GM12878 (cell line): ENCODE measurements around the gene YEATS2. TPM values are rescaled to one million over a fixed set of nuclear protein-coding genes. Genes with fewer than 3 reads are reported as not detected.

Experiments
- ASH2L ChIP-seq: fragments of 300-600, 200-600 bp; sonication (generic); IDR thresholded peaks from 2 replicates; pipeline ENCODE4 v1.6.1; 2017; ENCODE audit warnings: low read depth, mild to moderate bottlenecking, borderline replicate concordance
- CBX3 ChIP-seq: fragments of 200-600 bp; sonication (generic); IDR thresholded peaks from 2 replicates; pipeline ENCODE4 v1.6.1; 2016; ENCODE audit warnings: low read depth, borderline replicate concordance
- EED ChIP-seq: sonication (generic); IDR thresholded peaks from 2 replicates; pipeline ENCODE4 v1.6.1; 2016; ENCODE audit warnings: antibody characterized with exemption, low read depth
- ETV6 ChIP-seq, 2 experiments: fragments of 450-650 bp in 1 of 2; IDR thresholded peaks in 1 of 2; conservative IDR thresholded peaks in 1 of 2; 2 replicates each; pipeline ENCODE4 v1.6.1; 2014; ENCODE audit warnings: antibody characterized with exemption in 1 of 2, borderline replicate concordance in 1 of 2, low read depth in 1 of 2, mild to moderate bottlenecking in 1 of 2, moderate library complexity in 1 of 2
- GATAD2B ChIP-seq: fragments of 450-650 bp; conservative IDR thresholded peaks from 2 replicates; pipeline ENCODE4 v1.6.1; 2017; ENCODE audit warnings: low read depth, mild to moderate bottlenecking, moderate library complexity
- HDGF ChIP-seq: fragments of 450-650 bp; IDR thresholded peaks from 2 replicates; pipeline ENCODE4 v1.6.1; 2016; ENCODE audit warnings: antibody characterized with exemption
- IKZF2 ChIP-seq, 2 experiments: fragments of 450-650 bp; IDR thresholded peaks; 2 replicates each; pipeline ENCODE4 v1.6.1; 2017; ENCODE audit warnings: mild to moderate bottlenecking in 2 of 2, moderate library complexity in 2 of 2
- RBBP5 ChIP-seq: fragments of 200-600 bp; sonication (generic); conservative IDR thresholded peaks from 2 replicates; pipeline ENCODE4 v1.6.1; 2016
- RUNX3 ChIP-seq: IDR thresholded peaks from 2 replicates; pipeline ENCODE4 v1.6.1; 2012; ENCODE audit warnings: low read length, inconsistent platforms
- SIN3A ChIP-seq: IDR thresholded peaks from 2 replicates; pipeline ENCODE4 v1.6.1; 2012; ENCODE audit warnings: low read depth, low read length, improper control_type of control experiment
- SP1 ChIP-seq: IDR thresholded peaks from one replicate; pipeline ENCODE4 v1.6.1; 2011; ENCODE audit warnings: low read depth, low read length
- WRNIP1 ChIP-seq: IDR thresholded peaks from 2 replicates; pipeline ENCODE4 v1.6.1; 2011; ENCODE audit warnings: low read depth, low read length, improper control_type of control experiment, borderline replicate concordance
- polyA plus RNA-seq, 11 experiments: library from polyadenylated mRNA; depleted of rRNA in 4 of 11; unstranded in 6 of 11; stranded (reverse) in 5 of 11; fragments of >200 nt; fragmentation: Nextera tagmentation in 4 of 11; fragmentation: Illumina TruSeq in 1 of 11; extraction: Ambion mirVana in 4 of 11; extraction: Trizol in 1 of 11; gene quantifications; 1 replicate in 1 of 11; 2 replicates in 10 of 11; pipeline versions ENCODE4 v1.2.1 to v1.2.3, GENCODE V29; 2011 to 2016; ENCODE audit warnings: inconsistent platforms in 2 of 11, missing spikeins in 2 of 11, low read depth in 1 of 11
- total RNA-seq, 4 experiments: library from RNA; depleted of rRNA in 3 of 4; stranded (reverse); fragments of >200 nt in 3 of 4; fragmentation: Illumina TruSeq in 1 of 4; extraction: Trizol in 1 of 4; gene quantifications; 2 replicates each; pipeline versions ENCODE4 v1.2.1 to v1.2.3, GENCODE V29; 2013 to 2021
- TF ChIP-seq, protein P1 (sequence below): fragments of 150-350 bp; IDR thresholded peaks from 2 replicates; pipeline ENCODE4 v1.6.1; 2014; ENCODE audit warnings: mild to moderate bottlenecking, low read depth, low read length

The YEATS2 gene
- total and polyA plus RNA-seq, 10 of the 15 experiments (the other 5 are each of a cell fraction or from before 2014, with no cell fraction given): 1.9 to 65.3 (median 25.8) TPM

DNA sequence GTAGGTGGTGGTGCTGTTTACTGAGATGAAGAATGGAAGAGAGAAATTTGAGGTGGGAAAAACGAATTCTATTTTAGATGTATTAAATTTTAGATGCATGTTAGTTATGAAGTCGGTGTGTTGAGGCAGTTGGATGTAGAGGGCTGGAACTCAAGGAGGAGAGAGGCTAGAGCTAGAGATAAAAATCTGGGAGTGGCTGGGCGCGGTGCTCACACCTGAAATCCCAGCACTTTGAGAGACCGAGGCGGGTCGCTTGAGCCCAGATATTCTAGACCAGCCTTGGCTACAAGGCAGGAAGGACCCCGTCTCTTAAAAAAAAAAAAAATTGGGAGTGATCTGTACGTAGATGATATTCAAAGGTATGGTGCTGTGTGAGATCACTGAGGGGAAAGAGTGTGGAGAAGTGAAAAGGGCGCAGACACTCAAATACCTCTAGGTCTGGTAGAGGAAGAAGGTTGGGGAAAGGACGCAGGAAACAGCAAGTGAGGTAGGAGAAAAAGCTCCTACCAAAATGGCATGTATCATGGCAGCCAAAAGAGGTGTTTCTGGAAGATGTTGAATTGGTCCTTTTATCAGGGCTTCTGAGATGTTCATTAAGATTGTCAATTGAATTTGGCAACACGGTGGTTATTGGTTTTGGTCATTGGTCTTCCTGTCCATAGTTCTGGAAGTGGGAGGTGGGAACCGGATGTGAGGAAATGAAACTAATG is 1.8 kb downstream of the YEATS2 start (continued):
- TF ChIP-seq ETV6 (conservative IDR thresholded peaks at IDR 0.05 in 1 of 2, IDR thresholded peaks at IDR 0.05 in 1 of 2; ENCODE audit: borderline replicate concordance in 1 of 2, low read depth in 1 of 2) (peak in 1 of 2 experiments; percentile 43; a peak in 1 of 4 replicates), ASH2L (no peak), SIN3A (no peak), CBX3 (no peak), WRNIP1 (0 out of 2 replicates have a peak, but pooled peaks have one; percentile 71), EED (0 out of 2 replicates have a peak, but pooled peaks have one; percentile 37), RUNX3 (0 out of 2 replicates have a peak, but pooled peaks have one; percentile 23), SP1 (no peak), HDGF (no peak), GATAD2B (no peak), RBBP5 (no peak), IKZF2 (IDR thresholded peaks at IDR 0.05) (peak; percentile 38 to 53; a peak in 3 of 4 replicates)
- TF ChIP-seq, protein P1, sequence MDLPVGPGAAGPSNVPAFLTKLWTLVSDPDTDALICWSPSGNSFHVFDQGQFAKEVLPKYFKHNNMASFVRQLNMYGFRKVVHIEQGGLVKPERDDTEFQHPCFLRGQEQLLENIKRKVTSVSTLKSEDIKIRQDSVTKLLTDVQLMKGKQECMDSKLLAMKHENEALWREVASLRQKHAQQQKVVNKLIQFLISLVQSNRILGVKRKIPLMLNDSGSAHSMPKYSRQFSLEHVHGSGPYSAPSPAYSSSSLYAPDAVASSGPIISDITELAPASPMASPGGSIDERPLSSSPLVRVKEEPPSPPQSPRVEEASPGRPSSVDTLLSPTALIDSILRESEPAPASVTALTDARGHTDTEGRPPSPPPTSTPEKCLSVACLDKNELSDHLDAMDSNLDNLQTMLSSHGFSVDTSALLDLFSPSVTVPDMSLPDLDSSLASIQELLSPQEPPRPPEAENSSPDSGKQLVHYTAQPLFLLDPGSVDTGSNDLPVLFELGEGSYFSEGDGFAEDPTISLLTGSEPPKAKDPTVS: no peak
